Smooth muscle cell (in vitro differentiated cells): Measurements from ENCODE around the gene SLC17A3. TPM values are rescaled to one million over a fixed set of nuclear protein-coding genes. Genes with fewer than 3 reads are reported as not detected.

Experiments
- DNase-seq: peaks from one replicate; lab custom pipeline; 2025; ENCODE audit not compliant: unreplicated experiment; lab: John Stamatoyannopoulos, UW
- H2AFZ ChIP-seq: fragments of 200-600 bp; sonication (generic); 2 replicates; pipeline ENCODE4 v1.6.0; 2016; ENCODE audit warnings: antibody characterized with exemption, low read depth, mild to moderate bottlenecking
- H3F3A ChIP-seq: fragments of 200-600 bp; sonication (generic); 2 replicates; pipeline ENCODE4 v1.6.0; 2017; ENCODE audit warnings: antibody characterized with exemption, low read depth
- H3K27ac ChIP-seq: fragments of 200-600 bp; sonication (generic); 2 replicates; pipeline ENCODE4 v1.5.1; 2016; ENCODE audit warnings: low read depth, mild to moderate bottlenecking
- H3K27me3 ChIP-seq: fragments of 200-600 bp; sonication (generic); 2 replicates; pipeline ENCODE4 v1.6.1; 2016; ENCODE audit warnings: low read depth, mild to moderate bottlenecking
- H3K36me3 ChIP-seq: fragments of 200-600 bp; sonication (generic); 2 replicates; pipeline ENCODE4 v1.5.1; 2016; ENCODE audit warnings: low read depth
- H3K4me1 ChIP-seq: fragments of 200-600 bp; sonication (generic); 2 replicates; pipeline ENCODE4 v1.5.1; 2016; ENCODE audit warnings: low read depth
- H3K4me2 ChIP-seq: fragments of 200-600 bp; sonication (generic); 2 replicates; pipeline ENCODE4 v1.6.0; 2016; ENCODE audit warnings: mild to moderate bottlenecking
- H3K4me3 ChIP-seq: fragments of 200-600 bp; sonication (generic); 2 replicates; pipeline ENCODE4 v1.5.1; 2016; ENCODE audit warnings: mild to moderate bottlenecking
- H3K79me2 ChIP-seq: fragments of 200-600 bp; sonication (generic); 2 replicates; pipeline ENCODE4 v1.6.0; 2016; ENCODE audit warnings: low read depth, mild to moderate bottlenecking
- H3K9ac ChIP-seq: fragments of 200-600 bp; sonication (generic); 2 replicates; pipeline ENCODE4 v1.6.0; 2016; ENCODE audit warnings: low read depth
- H3K9me3 ChIP-seq: fragments of 200-600 bp; sonication (generic); replicated peaks from 2 replicates; pipeline ENCODE4 v1.5.1; 2016; ENCODE audit warnings: low read depth
- H4K20me1 ChIP-seq: fragments of 200-600 bp; sonication (generic); 2 replicates; pipeline ENCODE4 v1.6.0; 2016; ENCODE audit warnings: low read depth
- WGBS: methylation state at CpG from one replicate; pipeline ENCODE4 v1.1.7; 2016; ENCODE audit warnings: low lambda C conversion rate; 5-methylcytosine and 5-hydroxymethylcytosine counted together
- polyA plus RNA-seq: library from polyadenylated mRNA; unstranded; fragments of >200 nt; fragmentation: Nextera tagmentation; extraction: Ambion mirVana; gene quantifications from 2 replicates; pipeline ENCODE4 v1.2.1, GENCODE V29; 2016
- total RNA-seq: library from RNA; depleted of rRNA; stranded (reverse); fragments of >200 nt; gene quantifications from 2 replicates; pipeline ENCODE4 v1.2.3, GENCODE V29; 2014
- TF ChIP-seq, protein P1 (sequence below): fragments of 200-600 bp; sonication (generic); IDR thresholded peaks from 2 replicates; pipeline ENCODE4 v1.5.1; 2017; ENCODE audit warnings: borderline replicate concordance, mild to moderate bottlenecking, antibody characterized with exemption; ENCODE audit not compliant: insufficient read depth, poor library complexity, severe bottlenecking

The SLC17A3 gene
- total and polyA plus RNA-seq, 2 experiments from 2014 or later, result not detected

DNA sequence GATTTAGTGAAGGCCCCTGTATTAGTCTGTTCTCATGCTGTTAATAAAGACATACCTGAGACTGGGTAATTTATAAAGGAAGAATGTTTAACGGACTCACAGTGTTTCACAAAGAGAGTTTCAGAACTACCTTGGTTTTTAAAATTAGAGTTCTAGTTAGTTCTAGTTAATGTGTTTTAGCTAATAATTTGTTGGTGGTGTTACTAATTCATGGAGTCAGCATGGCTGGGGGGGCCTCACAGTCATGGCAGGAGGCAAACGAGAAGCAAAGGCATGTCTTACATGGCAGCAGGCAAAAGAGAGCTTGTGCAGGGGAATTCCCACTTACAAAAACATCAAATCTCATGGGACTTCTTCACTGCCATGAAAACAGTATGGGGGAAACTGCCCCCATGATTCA is 12.0 kb upstream of the SLC17A3 start:
- 94% methylated on average over 2 of the region's 2 CpGs for WGBS
- Histone ChIP-seq H3K4me1 (no peaks in the 10 kb centered on the region), H3K27me3 (no peaks in the 10 kb centered on the region), H4K20me1 (no peaks in the 10 kb centered on the region), H3K4me2 (no peak overlapping the region), H2AFZ (no peak overlapping the region), H3K9me3 (no peaks in the 10 kb centered on the region), H3K4me3 (no peak overlapping the region), H3K79me2 (no peaks in the 10 kb centered on the region), H3F3A (no peaks in the 10 kb centered on the region), H3K36me3 (no peaks in the 10 kb centered on the region), H3K9ac (no peak overlapping the region), H3K27ac (no peak overlapping the region)
- no peak for DNase-seq
- TF ChIP-seq, protein P1, sequence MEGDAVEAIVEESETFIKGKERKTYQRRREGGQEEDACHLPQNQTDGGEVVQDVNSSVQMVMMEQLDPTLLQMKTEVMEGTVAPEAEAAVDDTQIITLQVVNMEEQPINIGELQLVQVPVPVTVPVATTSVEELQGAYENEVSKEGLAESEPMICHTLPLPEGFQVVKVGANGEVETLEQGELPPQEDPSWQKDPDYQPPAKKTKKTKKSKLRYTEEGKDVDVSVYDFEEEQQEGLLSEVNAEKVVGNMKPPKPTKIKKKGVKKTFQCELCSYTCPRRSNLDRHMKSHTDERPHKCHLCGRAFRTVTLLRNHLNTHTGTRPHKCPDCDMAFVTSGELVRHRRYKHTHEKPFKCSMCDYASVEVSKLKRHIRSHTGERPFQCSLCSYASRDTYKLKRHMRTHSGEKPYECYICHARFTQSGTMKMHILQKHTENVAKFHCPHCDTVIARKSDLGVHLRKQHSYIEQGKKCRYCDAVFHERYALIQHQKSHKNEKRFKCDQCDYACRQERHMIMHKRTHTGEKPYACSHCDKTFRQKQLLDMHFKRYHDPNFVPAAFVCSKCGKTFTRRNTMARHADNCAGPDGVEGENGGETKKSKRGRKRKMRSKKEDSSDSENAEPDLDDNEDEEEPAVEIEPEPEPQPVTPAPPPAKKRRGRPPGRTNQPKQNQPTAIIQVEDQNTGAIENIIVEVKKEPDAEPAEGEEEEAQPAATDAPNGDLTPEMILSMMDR, result no peak

- H3K9ac ChIP-seq, result no peak overlapping the region
- peaks cover under 1% of the 10 kb centered on the region for H3K27me3 ChIP-seq
- no peaks in the 10 kb centered on the region for H3K9me3 ChIP-seq
- no peaks in the 10 kb centered on the region for H3K36me3 ChIP-seq
- no peaks in the 10 kb centered on the region for H3K79me2 ChIP-seq
- H3K27ac ChIP-seq, result no peak overlapping the region
- no peak for DNase-seq
- TF ChIP-seq, protein P1, result no peak
- H3K4me2 ChIP-seq, result no peak overlapping the region
- H3F3A ChIP-seq, result no peaks in the 10 kb centered on the region
- H3K4me1 ChIP-seq, result no peaks in the 10 kb centered on the region
- no peak overlapping the region for H2AFZ ChIP-seq
- H4K20me1 ChIP-seq, result no peaks in the 10 kb centered on the region
- H3K4me3 ChIP-seq, result no peak overlapping the region
- WGBS, result 47% methylated on average over 2 of the region's 2 CpGs
Observed at GRCh38 chr6:25883991-25884390, 9.9 kb upstream of the SLC17A3 start.

- Histone ChIP-seq H3K9me3 (no peaks in the 10 kb centered on the region), H3K36me3 (no peaks in the 10 kb centered on the region), H2AFZ (no peak overlapping the region), H3F3A (no peaks in the 10 kb centered on the region), H3K9ac (no peak overlapping the region), H3K27ac (no peak overlapping the region), H3K4me3 (no peak overlapping the region), H3K27me3 (peaks cover 5% of the 10 kb centered on the region), H3K4me2 (no peak overlapping the region), H3K4me1 (no peaks in the 10 kb centered on the region), H3K79me2 (no peaks in the 10 kb centered on the region), H4K20me1 (no peaks in the 10 kb centered on the region)
- TF ChIP-seq, protein P1, result no peak
- WGBS, result 67% methylated on average over 1 of the region's 1 CpG
- DNase-seq, result no peak
Observed at GRCh38 chr6:25883536-25883935, 9.5 kb upstream of the SLC17A3 start.

- Histone ChIP-seq H3K4me2 (no peak overlapping the region), H3K9ac (no peak overlapping the region)
Observed at GRCh38 chr6:25882051-25882496, 8.0 kb upstream of the SLC17A3 start.

More at GRCh38 chr6:25882051-25882496, 8.0 kb upstream of the SLC17A3 start:
- H3K27me3 ChIP-seq, result peaks cover 7% of the 10 kb centered on the region
- 51% methylated on average over 28 of the region's 28 CpGs for WGBS
- no peak overlapping the region for H3K4me3 ChIP-seq
- no peak overlapping the region for H2AFZ ChIP-seq
- no peak overlapping the region for H3K27ac ChIP-seq
- H3K4me1 ChIP-seq, result no peaks in the 10 kb centered on the region
- H3K9me3 ChIP-seq, result no peaks in the 10 kb centered on the region
- DNase-seq, result no peak
- no peaks in the 10 kb centered on the region for H4K20me1 ChIP-seq
- no peaks in the 10 kb centered on the region for H3K79me2 ChIP-seq
- no peaks in the 10 kb centered on the region for H3F3A ChIP-seq
- TF ChIP-seq, protein P1, result no peak
- no peaks in the 10 kb centered on the region for H3K36me3 ChIP-seq
